IMR-90 (cell line): ENCODE measurements around the gene C14orf93. TPM values are rescaled to one million over a fixed set of nuclear protein-coding genes. Genes with fewer than 3 reads are reported as not detected.

Source experiments
- ATAC-seq: fragments of 200-7000 bp; cut with Tn5 transposase; 2 replicates; pipeline ENCODE4 v1.9.1; 2020; ENCODE audit warnings: low read depth, mild to moderate bottlenecking, moderate library complexity
- BruUV-seq: library from RNA; stranded (reverse); fragments of 400-500 nt; replicated peaks from 2 replicates; lab custom pipeline; 2021; lab: Mats Ljungman, UMichigan
- CTCF ChIA-PET: fragments of 300-600 bp; formaldehyde crosslinking; extraction: SDS; loops from one replicate; lab custom pipeline; 2021; ENCODE audit warnings: antibody characterized with exemption; lab: Yijun Ruan, JAX
- POLR2A ChIA-PET: fragments of 300-600 bp; sonication (Branson Sonifier 250); formaldehyde crosslinking; loops from one replicate; lab custom pipeline; 2022; ENCODE audit warnings: antibody characterized with exemption; ENCODE audit not compliant: unreplicated experiment; lab: Charles Lee
- DNase-seq: peaks from one replicate; pipeline ENCODE4 v3.0.0; 2013
- H2AFZ ChIP-seq: replicated peaks from 2 replicates; pipeline ENCODE3; 2013; ENCODE audit warnings: low read length, mild to moderate bottlenecking; ENCODE audit not compliant: poor library complexity
- H2AK5ac ChIP-seq: 2 replicates; pipeline ENCODE4 v1.6.1; 2013; ENCODE audit warnings: low read depth, low read length, inconsistent platforms
- H2AK9ac ChIP-seq: replicated peaks from 2 replicates; pipeline ENCODE3; 2013; ENCODE audit warnings: mild to moderate bottlenecking, low read depth, low read length, moderate library complexity; ENCODE audit not compliant: poor library complexity
- H2BK120ac ChIP-seq: 2 replicates; pipeline ENCODE4 v1.6.1; 2013; ENCODE audit warnings: low read depth, low read length, inconsistent platforms
- H2BK15ac ChIP-seq: 3 replicates; pipeline ENCODE4 v1.6.1; 2013; ENCODE audit warnings: low read depth, low read length, inconsistent platforms
- H2BK20ac ChIP-seq: 2 replicates; pipeline ENCODE4 v1.6.1; 2013; ENCODE audit warnings: low read depth, mild to moderate bottlenecking, inconsistent platforms, low read length, moderate library complexity
- H2BK5ac ChIP-seq: 2 replicates; pipeline ENCODE4 v1.6.1; 2013; ENCODE audit warnings: mild to moderate bottlenecking, low read depth, low read length, inconsistent platforms; ENCODE audit not compliant: poor library complexity, severe bottlenecking
- H3K14ac ChIP-seq: replicated peaks from 2 replicates; pipeline ENCODE4 v1.6.1; 2013; ENCODE audit warnings: low read depth, low read length, inconsistent platforms
- H3K18ac ChIP-seq: 2 replicates; pipeline ENCODE4 v1.6.1; 2013; ENCODE audit warnings: low read depth, low read length, control low read depth
- H3K23ac ChIP-seq: 2 replicates; pipeline ENCODE4 v1.6.1; 2013; ENCODE audit warnings: low read depth, low read length, inconsistent platforms
- H3K27ac ChIP-seq: 2 replicates; pipeline ENCODE4 v1.5.1; 2013; ENCODE audit warnings: mild to moderate bottlenecking, control low read depth, low read length; ENCODE audit not compliant: insufficient read depth
- H3K27me3 ChIP-seq: 2 replicates; pipeline ENCODE4 v1.6.1; 2013; ENCODE audit warnings: low read length; ENCODE audit not compliant: control insufficient read depth, insufficient read depth
- H3K36me3 ChIP-seq: 2 replicates; pipeline ENCODE4 v1.6.1; 2013; ENCODE audit warnings: low read length, mixed read lengths; ENCODE audit not compliant: control insufficient read depth, insufficient read depth
- H3K4ac ChIP-seq: 2 replicates; pipeline ENCODE4 v1.6.1; 2013; ENCODE audit warnings: low read depth, low read length, inconsistent platforms
- H3K4me1 ChIP-seq: 2 replicates; pipeline ENCODE4 v1.6.1; 2013; ENCODE audit warnings: low read length, mixed read lengths; ENCODE audit not compliant: control insufficient read depth, insufficient read depth
- H3K4me2 ChIP-seq: 2 replicates; pipeline ENCODE4 v1.6.1; 2013; ENCODE audit warnings: low read depth, mild to moderate bottlenecking, control low read depth, low read length, moderate library complexity
- H3K4me3 ChIP-seq: 2 replicates; pipeline ENCODE4 v1.5.1; 2013; ENCODE audit warnings: low read depth, mild to moderate bottlenecking, control low read depth, low read length, moderate library complexity; ENCODE audit not compliant: insufficient read depth
- H3K56ac ChIP-seq: 2 replicates; pipeline ENCODE4 v1.6.1; 2013; ENCODE audit warnings: low read length, inconsistent platforms; ENCODE audit not compliant: insufficient read depth; ENCODE audit errors: extremely low read depth
- H3K79me1 ChIP-seq, 2 experiments: 2 replicates each; pipeline ENCODE4 v1.6.1; 2013; ENCODE audit warnings: low read length in 2 of 2, inconsistent platforms in 1 of 2, low read depth in 1 of 2
- H3K9ac ChIP-seq: 2 replicates; pipeline ENCODE4 v1.6.1; 2013; ENCODE audit warnings: low read depth, low read length, control low read depth
- H3K9me1 ChIP-seq: 2 replicates; pipeline ENCODE4 v1.6.1; 2013; ENCODE audit warnings: low read length, inconsistent platforms; ENCODE audit not compliant: insufficient read depth
- H3K9me3 ChIP-seq: 2 replicates; pipeline ENCODE4 v1.6.1; 2013; ENCODE audit warnings: low read length; ENCODE audit not compliant: control insufficient read depth, insufficient read depth
- H4K20me1 ChIP-seq: 2 replicates; pipeline ENCODE4 v1.6.1; 2013; ENCODE audit warnings: low read length, inconsistent platforms; ENCODE audit not compliant: insufficient read depth
- H4K5ac ChIP-seq: 2 replicates; pipeline ENCODE4 v1.6.1; 2013; ENCODE audit warnings: mild to moderate bottlenecking, low read depth, low read length, control low read depth
- H4K8ac ChIP-seq, 2 experiments: 2 replicates each; pipeline ENCODE4 v1.6.1; 2013; ENCODE audit warnings: low read depth in 2 of 2, low read length in 2 of 2, control low read depth in 1 of 2, inconsistent platforms in 1 of 2
- H4K91ac ChIP-seq: 2 replicates; pipeline ENCODE4 v1.6.1; 2013; ENCODE audit warnings: low read depth, low read length, inconsistent platforms; ENCODE audit not compliant: insufficient read depth
- BHLHE40 ChIP-seq: fragments of 150-350 bp; IDR thresholded peaks from 2 replicates; pipeline ENCODE4 v1.6.1; 2016; ENCODE audit warnings: mild to moderate bottlenecking, low read depth, low read length
- CHD1 ChIP-seq: IDR thresholded peaks from 2 replicates; pipeline ENCODE4 v1.6.1; 2012; ENCODE audit warnings: low read depth, low read length, improper control_type of control experiment
- FOS ChIP-seq: fragments of 150-350 bp; IDR thresholded peaks from 2 replicates; pipeline ENCODE4 v1.6.1; 2016; ENCODE audit warnings: low read depth, low read length
- MAFK ChIP-seq: IDR thresholded peaks from 2 replicates; pipeline ENCODE4 v1.6.1; 2012; ENCODE audit warnings: low read depth, low read length, improper control_type of control experiment
- MAZ ChIP-seq: IDR thresholded peaks from 2 replicates; pipeline ENCODE4 v1.6.1; 2012; ENCODE audit warnings: low read depth, mild to moderate bottlenecking, low read length, improper control_type of control experiment, moderate library complexity, borderline replicate concordance
- MXI1 ChIP-seq: IDR thresholded peaks from 2 replicates; pipeline ENCODE4 v1.6.1; 2012; ENCODE audit warnings: low read depth, mild to moderate bottlenecking, low read length, moderate library complexity, borderline replicate concordance
- NFE2L2 ChIP-seq: fragments of 150-350 bp; IDR thresholded peaks from 2 replicates; pipeline ENCODE4 v1.6.1; 2016; ENCODE audit warnings: low read depth, mild to moderate bottlenecking, low read length
- POLR2A ChIP-seq: IDR thresholded peaks from 2 replicates; pipeline ENCODE4 v1.6.1; 2012; ENCODE audit warnings: mild to moderate bottlenecking, low read depth, low read length
- RAD21 ChIP-seq: IDR thresholded peaks from 2 replicates; pipeline ENCODE4 v1.6.1; 2012; ENCODE audit warnings: low read length, improper control_type of control experiment
- RCOR1 ChIP-seq: IDR thresholded peaks from 2 replicates; pipeline ENCODE4 v1.6.1; 2012; ENCODE audit warnings: mild to moderate bottlenecking, low read length, improper control_type of control experiment; ENCODE audit not compliant: insufficient replicate concordance
- RFX5 ChIP-seq: IDR thresholded peaks from 2 replicates; pipeline ENCODE4 v1.8.0; 2012; ENCODE audit warnings: low read depth, mild to moderate bottlenecking, low read length, moderate library complexity
- SMC3 ChIP-seq: fragments of 150-350 bp; IDR thresholded peaks from 2 replicates; pipeline ENCODE4 v1.6.1; 2016; ENCODE audit warnings: low read depth, mild to moderate bottlenecking, antibody characterized with exemption, low read length, moderate library complexity
- WGBS, 2 experiments: methylation state at CpG; one replicate each; pipeline versions ENCODE4 v1.1.5 to v1.1.7; 2013; ENCODE audit warnings: missing lambda C conversion rate in 2 of 2; ENCODE audit not compliant: insufficient read length in 1 of 2; ENCODE audit errors: extremely low coverage in 2 of 2; 5-methylcytosine and 5-hydroxymethylcytosine counted together
- dilution Hi-C: fragments of 300-500 bp; cut with HindIII; formaldehyde crosslinking; loops from one replicate; pipeline ENCODE4 v1.14.3; 2018; ENCODE audit warnings: low sequenced_read_pairs; ENCODE audit not compliant: unreplicated experiment
- in situ Hi-C: fragments of 300-500 bp; cut with MboI; formaldehyde crosslinking; loops from 3 replicates; pipeline ENCODE4 v1.14.3; 2019; ENCODE audit warnings: low sequenced_read_pairs, inconsistent platforms, mixed read lengths
- intact Hi-C: fragments of 100-400 bp; cut with micrococcal nuclease; formaldehyde crosslinking; loops from 2 replicates; pipeline ENCODE4 v1.10.0; 2022
- polyA plus RNA-seq, 3 experiments: library from polyadenylated mRNA; depleted of rRNA; stranded (reverse); fragments of >200 nt; gene quantifications; 2 replicates each; pipeline ENCODE4 v1.2.3, GENCODE V29; 2012; ENCODE audit warnings: low replicate concordance in 1 of 3
- total RNA-seq: library from RNA; depleted of rRNA; stranded (reverse); fragments of >200 nt; gene quantifications from 2 replicates; pipeline ENCODE4 v1.2.3, GENCODE V29; 2012
- TF ChIP-seq, protein P1 (sequence below): conservative IDR thresholded peaks from 2 replicates; pipeline ENCODE4 v1.5.1; 2012; ENCODE audit warnings: mild to moderate bottlenecking, low read depth, low read length, improper control_type of control experiment
- TF ChIP-seq, protein P2 (sequence below): fragments of 150-350 bp; IDR thresholded peaks from 2 replicates; pipeline ENCODE4 v1.6.1; 2017; ENCODE audit warnings: mild to moderate bottlenecking, antibody characterized with exemption, low read length, low read depth

The C14orf93 gene
- total and polyA plus RNA-seq, 2 of the 4 experiments (the other 2 are of a cell fraction): 5.4 to 5.7 TPM

DNA sequence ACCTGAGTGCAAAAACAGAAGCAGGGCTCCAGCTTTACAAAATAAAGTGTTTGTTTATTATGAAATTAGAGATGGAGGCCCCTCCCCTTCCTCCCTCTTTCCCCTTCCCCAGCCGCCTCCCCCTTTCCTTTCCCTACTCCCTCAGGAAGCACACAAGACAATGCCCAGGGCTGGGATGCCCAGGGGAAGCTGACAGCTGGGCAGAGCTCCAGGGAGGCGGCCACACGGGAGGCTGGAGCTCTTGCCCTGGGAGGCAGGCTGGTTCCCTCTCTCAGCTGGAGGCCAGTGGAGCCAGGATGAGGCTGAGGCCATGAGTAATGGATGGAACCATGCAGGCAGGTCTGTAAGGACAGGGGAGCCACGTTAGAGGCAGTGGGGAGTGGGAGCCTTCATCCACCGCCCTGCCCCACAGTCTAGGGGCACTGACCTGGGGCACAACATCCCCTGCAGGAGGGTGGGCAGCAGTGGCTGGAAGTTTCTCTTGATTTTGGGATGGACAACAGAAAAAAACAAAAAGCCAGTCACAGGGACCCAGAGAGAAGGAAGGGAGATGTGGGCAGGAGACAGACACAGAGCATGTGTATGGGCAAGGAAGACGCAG, 37.2 kb upstream of the C14orf93 start:
- Histone ChIP-seq H3K4me2 (no peak overlapping the region), H3K79me1 (no peaks in the 10 kb centered on the region), H4K5ac (no peak overlapping the region), H3K23ac (0 out of 2 replicates have a peak overlapping the region, but pooled peaks have one; percentile 15), H3K4me1 (peaks cover 4% of the 10 kb centered on the region), H3K9me1 (peaks cover 8% of the 10 kb centered on the region; the same call in 1 of the 2 replicates), H3K4ac (peak overlapping the region; percentile 9; the same call in 1 of the 2 replicates), H4K20me1 (no peaks in the 10 kb centered on the region; the same call in 1 of the 2 replicates), H2AK9ac (peak overlapping the region; percentile 15), H3K4me3 (no peak overlapping the region), H3K14ac (0 out of 2 replicates have a peak overlapping the region, but pooled peaks have one; percentile 14), H3K56ac (no peak overlapping the region), H3K27ac (no peak overlapping the region), H2BK20ac (no peak overlapping the region), H4K91ac (no peak overlapping the region), H2BK5ac (no peak overlapping the region), H3K36me3 (no peaks in the 10 kb centered on the region), H2AK5ac (peak overlapping the region; percentile 69; the same call in 1 of the 2 replicates), H2BK15ac (no peak overlapping the region), H3K9me3 (no peaks in the 10 kb centered on the region), H3K9ac (no peak overlapping the region), H3K27me3 (no peaks in the 10 kb centered on the region), H2BK120ac (no peak overlapping the region), H2AFZ (peak overlapping the region; percentile 12), H3K18ac (no peak overlapping the region), H4K8ac (0 out of 4 replicates have a peak overlapping the region, but pooled peaks of 1 of the 2 experiments have one; percentile 29)
- DNase-seq (no peak), ATAC-seq (peak; percentile 41)
- POLR2A ChIA-PET: no interaction called here
- WGBS, 2 experiments: 100% methylated on average over 1 of the region's 6 CpGs; no CpG with 5 or more reads in 1 of the 2 experiments
- CTCF ChIA-PET: interaction anchor here (1.0 to 1.1 kb wide), 2 partner anchors 11 to 52 kb away, joined by 3 to 4 read pairs; no protein-coding TSS in a partner anchor
- BruUV-seq: no TSS peak
- dilution Hi-C loops: no loop called here
- intact Hi-C loops: no loop called here
- TF ChIP-seq NFE2L2 (no peak), RCOR1 (no peak), BHLHE40 (no peak), SMC3 (no peak), MAZ (no peak), MAFK (no peak), RAD21 (no peak), RFX5 (no peak), CHD1 (no peak), FOS (no peak), MXI1 (no peak), POLR2A (no peak)
- TF ChIP-seq, protein P1, sequence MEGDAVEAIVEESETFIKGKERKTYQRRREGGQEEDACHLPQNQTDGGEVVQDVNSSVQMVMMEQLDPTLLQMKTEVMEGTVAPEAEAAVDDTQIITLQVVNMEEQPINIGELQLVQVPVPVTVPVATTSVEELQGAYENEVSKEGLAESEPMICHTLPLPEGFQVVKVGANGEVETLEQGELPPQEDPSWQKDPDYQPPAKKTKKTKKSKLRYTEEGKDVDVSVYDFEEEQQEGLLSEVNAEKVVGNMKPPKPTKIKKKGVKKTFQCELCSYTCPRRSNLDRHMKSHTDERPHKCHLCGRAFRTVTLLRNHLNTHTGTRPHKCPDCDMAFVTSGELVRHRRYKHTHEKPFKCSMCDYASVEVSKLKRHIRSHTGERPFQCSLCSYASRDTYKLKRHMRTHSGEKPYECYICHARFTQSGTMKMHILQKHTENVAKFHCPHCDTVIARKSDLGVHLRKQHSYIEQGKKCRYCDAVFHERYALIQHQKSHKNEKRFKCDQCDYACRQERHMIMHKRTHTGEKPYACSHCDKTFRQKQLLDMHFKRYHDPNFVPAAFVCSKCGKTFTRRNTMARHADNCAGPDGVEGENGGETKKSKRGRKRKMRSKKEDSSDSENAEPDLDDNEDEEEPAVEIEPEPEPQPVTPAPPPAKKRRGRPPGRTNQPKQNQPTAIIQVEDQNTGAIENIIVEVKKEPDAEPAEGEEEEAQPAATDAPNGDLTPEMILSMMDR: no peak
- TF ChIP-seq, protein P2, sequence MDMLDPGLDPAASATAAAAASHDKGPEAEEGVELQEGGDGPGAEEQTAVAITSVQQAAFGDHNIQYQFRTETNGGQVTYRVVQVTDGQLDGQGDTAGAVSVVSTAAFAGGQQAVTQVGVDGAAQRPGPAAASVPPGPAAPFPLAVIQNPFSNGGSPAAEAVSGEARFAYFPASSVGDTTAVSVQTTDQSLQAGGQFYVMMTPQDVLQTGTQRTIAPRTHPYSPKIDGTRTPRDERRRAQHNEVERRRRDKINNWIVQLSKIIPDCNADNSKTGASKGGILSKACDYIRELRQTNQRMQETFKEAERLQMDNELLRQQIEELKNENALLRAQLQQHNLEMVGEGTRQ: no peak
- in situ Hi-C loops: no loop called here
